Smooth muscle cell (in vitro differentiated cells): ENCODE results near the gene FAM136A. TPM values are rescaled to one million over a fixed set of nuclear protein-coding genes. Genes with fewer than 3 reads are reported as not detected.
"Not testable (repeated sequence)": the region's sequence is repeated elsewhere in the genome, so short reads cannot be mapped to it uniquely, and the experiment has no call there.

ENCODE experiments used
- DNase-seq: peaks from one replicate; lab custom pipeline; 2025; ENCODE audit not compliant: unreplicated experiment; lab: John Stamatoyannopoulos, UW
- H2AFZ ChIP-seq: fragments of 200-600 bp; sonication (generic); 2 replicates; pipeline ENCODE4 v1.6.0; 2016; ENCODE audit warnings: antibody characterized with exemption, low read depth, mild to moderate bottlenecking
- H3F3A ChIP-seq: fragments of 200-600 bp; sonication (generic); 2 replicates; pipeline ENCODE4 v1.6.0; 2017; ENCODE audit warnings: antibody characterized with exemption, low read depth
- H3K27ac ChIP-seq: fragments of 200-600 bp; sonication (generic); 2 replicates; pipeline ENCODE4 v1.5.1; 2016; ENCODE audit warnings: low read depth, mild to moderate bottlenecking
- H3K27me3 ChIP-seq: fragments of 200-600 bp; sonication (generic); 2 replicates; pipeline ENCODE4 v1.6.1; 2016; ENCODE audit warnings: low read depth, mild to moderate bottlenecking
- H3K36me3 ChIP-seq: fragments of 200-600 bp; sonication (generic); 2 replicates; pipeline ENCODE4 v1.5.1; 2016; ENCODE audit warnings: low read depth
- H3K4me1 ChIP-seq: fragments of 200-600 bp; sonication (generic); 2 replicates; pipeline ENCODE4 v1.5.1; 2016; ENCODE audit warnings: low read depth
- H3K4me2 ChIP-seq: fragments of 200-600 bp; sonication (generic); 2 replicates; pipeline ENCODE4 v1.6.0; 2016; ENCODE audit warnings: mild to moderate bottlenecking
- H3K4me3 ChIP-seq: fragments of 200-600 bp; sonication (generic); 2 replicates; pipeline ENCODE4 v1.5.1; 2016; ENCODE audit warnings: mild to moderate bottlenecking
- H3K79me2 ChIP-seq: fragments of 200-600 bp; sonication (generic); 2 replicates; pipeline ENCODE4 v1.6.0; 2016; ENCODE audit warnings: low read depth, mild to moderate bottlenecking
- H3K9ac ChIP-seq: fragments of 200-600 bp; sonication (generic); 2 replicates; pipeline ENCODE4 v1.6.0; 2016; ENCODE audit warnings: low read depth
- H3K9me3 ChIP-seq: fragments of 200-600 bp; sonication (generic); replicated peaks from 2 replicates; pipeline ENCODE4 v1.5.1; 2016; ENCODE audit warnings: low read depth
- H4K20me1 ChIP-seq: fragments of 200-600 bp; sonication (generic); 2 replicates; pipeline ENCODE4 v1.6.0; 2016; ENCODE audit warnings: low read depth
- WGBS: methylation state at CpG from one replicate; pipeline ENCODE4 v1.1.7; 2016; ENCODE audit warnings: low lambda C conversion rate; 5-methylcytosine and 5-hydroxymethylcytosine counted together
- polyA plus RNA-seq: library from polyadenylated mRNA; unstranded; fragments of >200 nt; fragmentation: Nextera tagmentation; extraction: Ambion mirVana; gene quantifications from 2 replicates; pipeline ENCODE4 v1.2.1, GENCODE V29; 2016
- total RNA-seq: library from RNA; depleted of rRNA; stranded (reverse); fragments of >200 nt; gene quantifications from 2 replicates; pipeline ENCODE4 v1.2.3, GENCODE V29; 2014
- TF ChIP-seq, protein P1 (sequence below): fragments of 200-600 bp; sonication (generic); IDR thresholded peaks from 2 replicates; pipeline ENCODE4 v1.5.1; 2017; ENCODE audit warnings: borderline replicate concordance, mild to moderate bottlenecking, antibody characterized with exemption; ENCODE audit not compliant: insufficient read depth, poor library complexity, severe bottlenecking

The FAM136A gene
- total and polyA plus RNA-seq, 2 experiments from 2014 or later: 24.4 to 26.6 TPM

GRCh38 chr2:70266925-70267324 is 34.9 kb downstream of the FAM136A start:
- not testable (repeated sequence) for H3K9ac ChIP-seq, H3K27ac ChIP-seq, H3K4me1 ChIP-seq, H3K27me3 ChIP-seq, H4K20me1 ChIP-seq, H3K4me3 ChIP-seq, H3F3A ChIP-seq, H3K9me3 ChIP-seq, H2AFZ ChIP-seq, H3K79me2 ChIP-seq, DNase-seq, H3K4me2 ChIP-seq
- peaks cover 11% of the 10 kb centered on the region for H3K36me3 ChIP-seq
- WGBS: over 99% methylated on average over 29 of the region's 30 CpGs

DNA sequence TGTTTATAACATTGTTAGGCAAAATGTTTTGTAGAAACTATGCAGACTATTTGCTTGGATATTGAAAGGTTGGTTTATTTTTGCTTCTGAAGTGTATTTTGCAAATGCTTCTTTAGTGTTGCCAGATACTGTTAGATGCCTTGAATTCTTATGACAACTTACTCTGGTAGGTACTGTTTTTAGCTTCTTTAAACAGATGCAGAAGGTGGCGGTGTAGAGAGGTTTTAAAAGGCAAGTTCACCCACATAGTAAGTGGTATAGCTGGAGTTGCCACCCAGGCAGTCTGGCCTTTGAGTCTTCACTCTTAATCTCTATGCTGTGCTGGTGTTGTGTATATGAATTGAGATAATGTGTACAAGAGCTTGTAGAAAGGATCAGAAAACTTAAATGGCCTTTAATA is 40.4 kb downstream of the FAM136A start:
- Histone ChIP-seq H3K79me2 (peaks cover 27% of the 10 kb centered on the region), H4K20me1 (no peaks in the 10 kb centered on the region), H2AFZ (no peak overlapping the region), H3K9ac (no peak overlapping the region), H3K27ac (no peak overlapping the region), H3K27me3 (no peaks in the 10 kb centered on the region), H3F3A (peaks cover 4% of the 10 kb centered on the region), H3K36me3 (peaks cover 11% of the 10 kb centered on the region), H3K4me2 (no peak overlapping the region), H3K9me3 (no peaks in the 10 kb centered on the region), H3K4me1 (peaks cover 8% of the 10 kb centered on the region), H3K4me3 (no peak overlapping the region)
- TF ChIP-seq, protein P1, sequence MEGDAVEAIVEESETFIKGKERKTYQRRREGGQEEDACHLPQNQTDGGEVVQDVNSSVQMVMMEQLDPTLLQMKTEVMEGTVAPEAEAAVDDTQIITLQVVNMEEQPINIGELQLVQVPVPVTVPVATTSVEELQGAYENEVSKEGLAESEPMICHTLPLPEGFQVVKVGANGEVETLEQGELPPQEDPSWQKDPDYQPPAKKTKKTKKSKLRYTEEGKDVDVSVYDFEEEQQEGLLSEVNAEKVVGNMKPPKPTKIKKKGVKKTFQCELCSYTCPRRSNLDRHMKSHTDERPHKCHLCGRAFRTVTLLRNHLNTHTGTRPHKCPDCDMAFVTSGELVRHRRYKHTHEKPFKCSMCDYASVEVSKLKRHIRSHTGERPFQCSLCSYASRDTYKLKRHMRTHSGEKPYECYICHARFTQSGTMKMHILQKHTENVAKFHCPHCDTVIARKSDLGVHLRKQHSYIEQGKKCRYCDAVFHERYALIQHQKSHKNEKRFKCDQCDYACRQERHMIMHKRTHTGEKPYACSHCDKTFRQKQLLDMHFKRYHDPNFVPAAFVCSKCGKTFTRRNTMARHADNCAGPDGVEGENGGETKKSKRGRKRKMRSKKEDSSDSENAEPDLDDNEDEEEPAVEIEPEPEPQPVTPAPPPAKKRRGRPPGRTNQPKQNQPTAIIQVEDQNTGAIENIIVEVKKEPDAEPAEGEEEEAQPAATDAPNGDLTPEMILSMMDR: no peak
- DNase-seq: no peak
- WGBS: 81% methylated on average over 1 of the region's 1 CpG

GRCh38 chr2:70258532-70258875 is 43.4 kb downstream of the FAM136A start:
- TF ChIP-seq, protein P1: no peak
- Histone ChIP-seq H3K36me3 (no peaks in the 10 kb centered on the region), H3F3A (peaks cover 4% of the 10 kb centered on the region), H3K79me2 (peaks cover 27% of the 10 kb centered on the region), H3K27me3 (no peaks in the 10 kb centered on the region), H3K27ac (peak overlapping the region; percentile 9), H4K20me1 (no peaks in the 10 kb centered on the region), H2AFZ (peak overlapping the region; percentile 76), H3K9ac (peak overlapping the region; percentile 42), H3K4me2 (peak overlapping the region; percentile 88), H3K4me1 (peaks cover 8% of the 10 kb centered on the region), H3K4me3 (peak overlapping the region; percentile 81), H3K9me3 (no peaks in the 10 kb centered on the region)
- no peak for DNase-seq
- 3% methylated on average over 10 of the region's 12 CpGs for WGBS

DNA sequence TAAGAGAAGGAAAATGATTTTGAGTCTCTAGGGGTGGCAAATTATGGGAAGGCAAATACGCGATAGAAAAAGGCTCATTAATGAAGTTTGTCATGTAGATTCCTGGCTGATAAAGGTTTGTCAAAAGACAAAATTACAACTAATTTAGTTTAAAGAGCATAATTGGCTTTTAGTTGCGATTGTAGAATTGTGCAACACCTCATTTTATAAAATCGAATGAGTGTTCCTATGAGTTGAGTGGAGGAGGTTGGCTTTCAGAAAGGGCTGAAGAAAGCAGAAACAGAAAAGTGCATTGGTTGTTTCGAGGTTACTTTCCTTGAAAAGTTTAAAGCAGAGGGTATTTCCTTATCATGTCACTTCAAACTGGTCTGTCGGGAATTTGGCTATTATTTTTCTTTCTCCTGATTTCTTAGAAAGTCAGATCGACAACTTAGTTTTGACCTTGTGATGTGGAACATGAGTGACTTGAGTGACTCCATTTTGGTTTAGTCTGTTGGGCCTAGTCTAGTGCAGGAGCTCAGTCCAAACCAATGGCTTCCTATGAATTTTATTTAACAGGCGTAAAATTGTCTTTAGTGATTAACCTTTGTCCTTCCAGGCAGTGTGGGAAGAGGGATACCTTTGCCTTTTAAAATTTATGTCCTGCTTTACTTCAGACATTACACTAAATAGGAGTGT is 46.1 kb downstream of the FAM136A start:
- peaks cover 13% of the 10 kb centered on the region for H3K79me2 ChIP-seq
- no peaks in the 10 kb centered on the region for H3K9me3 ChIP-seq
- no peak overlapping the region for H3K4me2 ChIP-seq
- DNase-seq: no peak
- TF ChIP-seq, protein P1: no peak
- H3K36me3 ChIP-seq: no peaks in the 10 kb centered on the region
- H2AFZ ChIP-seq: no peak overlapping the region
- peaks cover 8% of the 10 kb centered on the region for H3K4me1 ChIP-seq
- H3F3A ChIP-seq: peaks cover 4% of the 10 kb centered on the region
- H4K20me1 ChIP-seq: no peaks in the 10 kb centered on the region
- H3K27me3 ChIP-seq: no peaks in the 10 kb centered on the region
- no peak overlapping the region for H3K27ac ChIP-seq
- WGBS: 96% methylated on average over 8 of the region's 8 CpGs
- H3K9ac ChIP-seq: no peak overlapping the region
- no peak overlapping the region for H3K4me3 ChIP-seq
